NCI-H345 treated with DMSO at 0.1 percent for 48 hours (cell line): Measurements from ENCODE around the gene FILIP1L.

Source experiments
- DNase-seq: peaks from one replicate; lab custom pipeline; 2025; ENCODE audit not compliant: unreplicated experiment; lab: John Stamatoyannopoulos, UW

FILIP1L gene

DNA sequence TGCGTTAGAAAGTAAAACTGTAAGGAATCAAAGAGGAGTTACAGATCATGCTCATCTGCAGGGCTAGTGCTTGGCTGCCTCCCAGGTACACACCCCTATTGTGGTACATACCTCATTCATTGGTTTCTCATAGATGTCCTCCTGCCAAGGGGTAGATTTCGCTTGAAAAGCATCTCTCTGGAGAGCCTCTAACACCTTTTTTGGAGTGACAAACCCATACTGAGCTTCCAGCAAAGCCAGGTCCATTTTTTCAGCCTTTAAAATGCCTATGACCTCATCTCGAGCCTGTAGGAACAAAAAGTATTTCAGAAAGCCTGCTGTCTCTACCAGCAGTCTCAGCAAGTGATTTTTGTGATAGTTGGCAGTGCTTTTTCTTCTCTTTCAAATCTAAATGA, 184.6 kb downstream of the FILIP1L start:
- no peak for DNase-seq

DNA sequence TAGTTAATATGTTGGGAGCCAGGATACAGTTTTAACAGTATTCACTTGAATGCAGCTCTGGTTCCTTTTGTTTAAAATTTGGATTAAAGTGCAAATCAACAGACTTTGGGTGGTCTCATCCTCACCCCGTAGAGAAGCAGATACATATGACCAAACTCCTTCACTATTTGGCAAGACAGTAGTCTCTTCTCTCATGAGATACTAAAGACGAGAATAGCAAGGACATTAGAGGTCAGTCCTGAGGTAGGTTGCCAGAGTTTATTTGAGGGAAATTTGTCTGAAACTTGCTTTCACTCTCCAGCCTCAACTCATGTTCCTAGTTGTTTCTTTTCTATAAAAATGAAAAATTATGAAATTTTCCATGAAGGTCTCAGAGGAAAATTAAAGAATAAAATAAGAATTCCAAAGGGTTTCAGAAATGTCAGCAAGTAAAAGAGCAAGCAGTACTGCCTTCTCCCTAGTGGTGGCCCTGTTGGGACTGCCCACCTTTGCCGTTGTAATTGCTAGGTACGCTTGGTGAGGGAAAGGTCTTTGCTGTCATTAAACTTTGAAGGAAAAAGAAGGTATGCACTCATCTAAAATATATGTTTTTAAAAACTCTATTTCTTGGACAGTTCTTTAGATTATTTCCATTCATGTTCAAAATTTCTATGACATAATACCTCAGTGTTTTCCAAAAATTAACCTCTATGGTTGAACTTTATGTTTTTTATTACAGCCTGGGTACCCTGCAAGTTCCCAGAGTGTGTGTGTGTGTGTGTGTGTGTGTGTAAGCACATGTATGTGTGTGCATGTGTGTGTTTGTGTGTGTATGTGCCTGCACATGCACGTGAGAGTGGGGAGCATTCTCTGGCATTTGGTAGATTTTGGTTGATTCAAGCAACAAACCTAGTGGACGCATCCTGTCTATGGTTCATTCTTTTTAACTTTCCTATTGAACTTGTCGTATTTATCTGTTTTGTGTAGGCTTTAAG, 185.2 kb downstream of the FILIP1L start:
- DNase-seq = no peak

- no peak for DNase-seq
Measured at GRCh38 chr3:99927671-99928457, 186.4 kb downstream of the FILIP1L start.

DNA sequence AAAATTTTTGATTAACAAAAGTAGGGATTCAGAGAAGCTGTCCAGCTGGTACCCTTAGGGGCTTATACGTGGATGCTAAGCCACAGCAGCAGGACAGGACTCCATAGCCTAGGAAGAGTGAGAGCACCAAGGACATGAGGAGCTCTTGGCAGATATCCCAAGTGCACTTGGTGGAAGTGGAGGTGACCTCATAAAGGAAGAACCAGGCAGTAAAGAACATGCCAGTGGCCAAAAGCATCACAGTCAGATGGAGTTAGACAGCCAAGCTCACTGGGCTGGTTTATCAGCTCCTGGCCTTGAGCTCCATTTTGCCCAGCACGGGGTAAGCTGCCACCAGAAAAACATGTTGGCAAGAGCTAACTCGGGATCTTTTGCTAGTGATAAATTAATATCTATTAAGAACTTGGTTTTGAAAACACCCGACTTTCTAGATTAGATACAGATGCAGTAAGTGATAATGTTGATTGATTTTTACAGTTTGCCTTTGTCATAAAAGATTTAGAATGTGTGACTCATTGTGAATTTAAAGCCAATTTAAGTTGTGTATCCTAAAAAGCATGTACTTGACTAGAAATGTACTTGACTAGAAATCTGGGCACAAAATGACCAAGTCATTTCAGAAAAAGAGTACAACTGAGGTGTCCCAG, 188.6 kb downstream of the FILIP1L start:
- no peak for DNase-seq

DNA sequence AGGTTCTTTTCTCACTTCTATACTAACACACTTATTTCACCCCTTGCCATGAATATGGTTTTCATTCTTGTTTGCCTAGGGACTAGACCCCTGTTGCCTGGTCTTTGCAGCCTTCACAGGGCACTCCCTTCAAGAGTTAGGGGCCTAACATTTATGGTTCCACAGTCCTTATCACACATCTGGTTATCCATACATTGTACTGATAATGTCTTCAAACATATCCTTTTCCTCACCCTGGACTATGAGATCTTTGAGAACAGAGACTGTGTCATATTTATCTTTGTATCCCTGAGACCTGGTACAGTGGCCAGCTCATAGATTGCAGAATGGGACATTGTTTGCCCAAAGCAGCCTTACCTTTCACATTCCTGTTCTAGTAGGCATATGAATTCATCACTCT, 190.4 kb downstream of the FILIP1L start:
- DNase-seq = no peak

DNA sequence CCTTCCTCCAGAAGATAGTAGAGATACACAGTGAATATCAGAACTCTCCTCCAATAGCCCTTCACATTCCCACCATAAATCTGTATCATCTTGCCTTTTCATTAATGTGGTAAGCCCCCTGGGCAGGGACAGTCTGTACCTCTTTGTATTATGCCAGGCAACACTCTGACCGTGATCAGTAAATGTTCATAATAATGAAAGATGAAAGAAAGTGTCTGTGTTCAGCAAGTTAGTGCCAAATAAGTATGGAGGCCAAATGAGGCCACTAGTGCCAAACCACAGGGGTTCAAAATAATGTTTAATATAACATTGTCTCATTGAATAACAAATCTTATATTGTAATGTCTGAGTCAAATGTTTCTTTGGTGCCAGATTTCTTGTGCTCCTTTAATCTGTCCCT, 192.3 kb downstream of the FILIP1L start:
- no peak for DNase-seq

GRCh38 chr3:99921377-99921695, 193.0 kb downstream of the FILIP1L start:
- DNase-seq = no peak

DNA sequence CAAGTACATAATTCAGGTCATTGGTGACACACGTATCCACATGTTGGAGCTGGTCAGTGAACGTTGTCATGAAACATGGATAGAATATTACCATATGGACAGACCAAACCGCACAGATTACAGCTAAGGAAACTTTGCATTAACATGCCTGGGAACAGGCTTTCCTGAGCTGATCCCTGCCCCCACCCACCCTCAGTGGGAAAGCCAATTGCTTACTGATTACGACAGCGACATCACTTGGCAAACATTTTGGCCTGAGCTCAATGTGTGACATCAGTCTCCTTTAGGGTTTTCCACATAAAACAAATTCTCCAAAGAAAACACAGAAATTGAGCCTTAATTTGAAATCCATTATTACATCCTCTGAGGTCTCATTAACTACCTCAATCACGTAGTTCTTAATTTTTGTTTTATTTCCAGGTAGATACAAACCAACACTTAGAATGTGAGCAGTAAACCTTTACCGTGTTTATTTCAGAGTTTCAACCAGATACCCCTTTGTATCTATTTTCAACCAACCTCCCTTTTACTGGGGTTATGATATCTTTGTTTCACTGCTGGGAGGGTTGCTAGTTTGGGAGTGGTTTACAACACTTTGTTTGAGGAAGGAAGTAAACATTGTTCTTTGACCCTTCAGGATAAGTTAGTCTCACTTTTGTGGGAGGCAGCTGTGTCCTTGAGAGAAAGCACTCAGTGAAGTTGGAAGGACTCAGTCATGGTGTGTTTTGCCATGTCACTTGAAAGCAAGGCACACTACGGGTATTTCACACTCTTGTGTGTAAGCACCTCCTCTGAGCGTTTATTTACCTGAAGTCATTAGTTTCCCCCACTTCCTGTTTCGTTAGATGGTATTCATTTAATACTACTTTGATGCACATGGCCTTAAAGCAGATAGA, 193.6 kb downstream of the FILIP1L start:
- DNase-seq = no peak

- DNase-seq = no peak
Measured at GRCh38 chr3:99919694-99920093, 194.6 kb downstream of the FILIP1L start.

DNA sequence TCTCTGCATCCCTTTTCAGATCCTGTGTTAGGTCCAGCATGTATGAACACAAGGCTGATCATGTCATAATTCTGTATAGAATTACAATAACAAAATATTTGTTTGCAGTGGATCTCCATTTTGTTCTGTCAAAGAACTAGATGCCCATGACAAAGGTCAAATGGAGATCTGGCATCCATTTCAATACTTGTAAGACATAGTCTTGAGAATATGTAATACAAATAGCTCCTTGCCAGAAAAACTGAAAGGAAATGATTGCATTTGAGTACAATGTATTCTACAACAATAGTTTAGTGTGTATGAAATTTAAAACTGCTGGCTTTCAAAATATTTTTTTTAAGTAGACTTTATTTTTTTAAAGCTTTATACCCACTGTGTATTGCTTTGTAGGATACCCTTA, 195.6 kb downstream of the FILIP1L start:
- no peak for DNase-seq

- no peak for DNase-seq
Measured at GRCh38 chr3:99915906-99916432, 198.3 kb downstream of the FILIP1L start.

DNA sequence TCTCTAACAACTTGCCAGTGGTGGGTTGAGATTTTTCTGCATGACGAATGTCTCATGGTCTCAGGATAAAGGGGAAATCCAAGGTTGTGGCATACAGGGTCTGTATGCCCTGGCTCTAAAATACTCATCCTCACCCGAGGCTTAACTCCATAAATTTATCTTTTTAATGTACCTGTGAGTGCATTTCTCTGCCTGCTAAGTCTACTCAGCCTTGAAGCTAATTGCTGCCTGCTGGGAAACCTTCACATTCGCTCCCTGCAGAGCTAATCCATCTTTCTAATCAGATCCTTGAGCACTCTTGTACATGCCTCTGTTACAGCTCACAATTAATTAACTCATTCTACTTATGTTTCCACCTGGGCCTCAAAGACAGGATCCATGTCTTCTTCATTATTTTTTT, 202.9 kb downstream of the FILIP1L start:
- DNase-seq = no peak

- no peak for DNase-seq
Measured at GRCh38 chr3:99910752-99911290, 203.5 kb downstream of the FILIP1L start.

GRCh38 chr3:99909714-99910495, 204.4 kb downstream of the FILIP1L start:
- DNase-seq = no peak

- no peak for DNase-seq
Measured at GRCh38 chr3:99907959-99908544, 206.2 kb downstream of the FILIP1L start.

DNA sequence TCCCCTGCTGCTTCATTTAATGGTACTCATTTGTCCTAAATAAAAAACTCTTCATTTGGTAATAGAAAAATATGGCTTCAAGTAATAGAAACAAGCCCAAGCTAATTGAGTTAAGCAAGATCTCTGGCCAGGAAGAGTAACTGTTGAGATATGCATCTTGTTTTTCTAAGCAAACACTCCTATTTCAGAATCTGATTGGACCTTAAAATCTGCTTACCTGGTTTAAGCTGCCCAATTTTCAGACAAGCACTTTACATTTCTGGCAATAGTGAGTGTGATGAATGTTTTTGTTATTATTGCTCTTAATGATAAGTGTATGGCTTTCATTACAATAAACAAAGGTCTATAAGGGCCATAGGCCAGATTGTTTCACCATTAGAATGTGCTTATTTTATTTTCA, 210.4 kb downstream of the FILIP1L start:
- DNase-seq = no peak

DNA sequence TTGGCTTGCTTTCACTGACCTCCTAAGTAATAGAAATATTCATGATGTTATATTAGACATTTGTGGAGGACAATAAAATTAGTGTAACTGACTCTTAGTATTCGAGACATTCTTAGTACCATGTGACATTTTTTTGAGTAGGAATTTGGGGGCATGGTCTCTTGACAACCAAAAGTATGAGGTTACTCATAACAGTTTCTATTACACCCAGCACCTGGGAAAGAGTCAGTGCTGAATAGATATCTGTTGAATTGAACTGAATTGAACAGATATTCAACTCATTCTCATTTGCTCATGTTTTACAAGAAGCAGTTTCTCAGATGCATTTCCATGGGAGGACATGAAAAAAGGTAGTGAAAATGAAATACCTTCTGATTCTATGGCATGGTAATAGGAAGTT, 212.2 kb downstream of the FILIP1L start:
- no peak for DNase-seq

DNA sequence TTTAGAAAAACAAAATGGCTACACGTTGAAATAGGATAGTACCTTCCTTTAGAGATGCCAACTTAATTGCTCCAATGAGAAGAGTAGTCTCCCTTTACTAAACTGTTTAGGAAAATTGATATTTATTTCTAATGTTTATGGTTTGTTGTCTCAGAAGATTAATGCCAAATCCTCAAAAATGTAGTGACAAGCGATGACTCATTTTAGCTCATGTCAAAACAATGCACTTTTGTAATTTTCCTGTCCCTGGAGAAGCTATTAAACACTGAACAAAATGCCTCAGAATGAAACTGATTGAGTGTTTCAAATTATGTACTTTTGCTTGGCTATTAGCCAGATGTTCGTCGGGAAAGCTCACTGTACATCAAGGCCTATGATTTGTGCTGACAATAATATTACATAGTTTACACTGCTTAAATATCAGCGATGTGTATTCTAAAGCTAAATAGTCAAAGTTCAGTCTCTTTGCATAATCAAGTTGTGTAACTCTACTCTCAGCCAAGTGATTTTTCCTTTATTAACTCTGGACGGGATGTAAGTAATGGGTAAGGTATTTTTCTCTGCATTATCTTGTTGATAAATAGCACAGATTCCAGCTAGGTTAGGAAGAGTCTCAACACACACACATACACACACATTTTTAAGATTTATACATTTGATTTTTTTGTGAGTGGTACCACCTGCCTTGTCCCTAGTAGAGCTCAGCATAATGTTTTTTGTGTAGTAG, 212.9 kb downstream of the FILIP1L start:
- DNase-seq = no peak
